Activated CD8-positive, alpha-beta memory T cell treated with anti-CD3 and anti-CD28 coated beads for 4 hours (primary cell): ENCODE measurements around the gene UBE2M.
"Not testable (repeated sequence)": the region's sequence is repeated elsewhere in the genome, so short reads cannot be mapped to it uniquely, and the experiment has no call there.

Experiments
- DNase-seq, 2 donors: peaks; one replicate each; pipeline ENCODE4 v3.0.0-alpha.2; 2020; ENCODE audit warnings: low read depth in 2 of 2

The UBE2M gene

DNA sequence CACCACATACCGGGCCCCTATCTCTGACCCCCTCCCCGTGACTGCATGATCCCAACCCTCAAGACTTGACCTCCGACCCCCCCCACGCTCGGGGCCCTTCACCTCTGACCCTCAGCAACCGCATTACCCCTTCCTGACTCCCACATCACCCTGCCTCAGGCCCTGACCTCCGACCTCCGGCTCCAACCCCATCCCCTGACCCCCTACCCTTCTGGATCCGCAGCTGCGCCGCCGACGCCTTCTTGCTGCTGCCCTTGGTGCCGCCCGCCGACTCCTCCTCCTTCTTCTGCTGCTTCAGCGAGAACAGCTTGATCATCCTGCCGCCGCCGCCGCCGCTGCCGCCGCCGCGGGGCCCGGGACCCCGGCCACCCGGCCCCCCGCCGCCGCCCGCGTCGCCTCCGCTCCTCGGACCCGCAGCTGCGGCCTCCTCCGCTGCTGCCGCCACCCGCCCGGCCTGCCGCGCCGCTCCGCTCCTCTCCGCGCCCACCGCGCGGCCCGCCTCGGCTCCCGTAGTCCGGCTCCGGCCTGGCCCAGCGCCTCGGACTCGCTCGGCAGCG, at the start of gene UBE2M:
Gene UBE2M (minus strand): TSS at position 546 of the 557 bp plus-strand sequence. CDS start 230 bp downstream, at position 316.
- no peak for DNase-seq

DNA sequence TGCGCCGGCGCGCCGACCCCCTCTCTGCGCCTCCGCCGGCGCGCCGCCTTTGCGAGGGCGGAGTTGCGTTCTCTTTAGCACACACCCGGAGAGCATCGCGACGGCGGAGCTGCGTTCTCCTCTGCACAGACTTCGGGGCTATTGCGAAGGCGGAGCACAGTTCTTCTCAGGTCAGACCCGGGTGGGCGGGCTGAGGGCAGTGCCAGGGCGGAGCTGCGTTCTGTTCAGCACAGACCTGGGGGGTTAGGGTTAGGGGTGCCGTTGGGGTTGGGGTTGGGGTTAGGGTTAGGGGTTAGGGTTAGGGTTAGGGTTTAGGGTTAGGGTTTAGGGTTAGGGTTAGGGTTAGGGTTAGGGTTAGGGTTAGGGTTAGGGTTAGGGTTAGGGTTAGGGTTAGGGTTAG, 48.8 kb upstream of the UBE2M start:
- DNase-seq: not testable (repeated sequence)

DNA sequence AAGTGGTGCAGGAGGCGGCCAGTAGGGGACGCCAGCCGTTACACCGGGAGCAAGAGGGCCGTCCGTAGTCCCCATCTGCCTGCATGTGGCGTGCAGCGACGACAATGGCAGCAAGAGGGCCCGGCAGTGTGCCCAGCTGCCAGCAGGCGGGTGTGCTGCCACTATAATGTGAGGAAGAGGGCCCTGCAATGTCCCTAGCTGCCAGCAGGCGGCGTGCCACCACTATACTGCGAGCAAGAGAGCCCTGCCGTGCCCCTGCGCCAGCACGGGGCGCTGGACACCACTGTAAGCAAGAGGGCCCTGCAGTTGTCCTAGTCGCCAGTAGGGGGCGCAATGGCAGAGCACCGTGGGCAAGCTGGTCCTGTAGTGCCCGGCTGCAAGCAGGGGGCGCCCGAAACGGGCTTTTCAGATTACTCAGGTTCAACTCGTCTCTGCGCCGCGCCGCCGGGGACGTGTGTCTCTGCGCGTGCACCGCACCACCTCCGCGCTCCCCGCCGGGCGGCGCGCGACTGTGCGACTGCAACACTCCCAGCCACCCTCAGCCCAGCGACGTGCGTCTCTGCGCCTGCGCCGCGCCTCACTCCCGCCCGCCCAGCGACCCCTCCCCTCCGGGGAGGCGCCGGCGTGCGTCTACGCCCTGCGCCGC, 48.0 kb upstream of the UBE2M start:
- not testable (repeated sequence) for DNase-seq

DNA sequence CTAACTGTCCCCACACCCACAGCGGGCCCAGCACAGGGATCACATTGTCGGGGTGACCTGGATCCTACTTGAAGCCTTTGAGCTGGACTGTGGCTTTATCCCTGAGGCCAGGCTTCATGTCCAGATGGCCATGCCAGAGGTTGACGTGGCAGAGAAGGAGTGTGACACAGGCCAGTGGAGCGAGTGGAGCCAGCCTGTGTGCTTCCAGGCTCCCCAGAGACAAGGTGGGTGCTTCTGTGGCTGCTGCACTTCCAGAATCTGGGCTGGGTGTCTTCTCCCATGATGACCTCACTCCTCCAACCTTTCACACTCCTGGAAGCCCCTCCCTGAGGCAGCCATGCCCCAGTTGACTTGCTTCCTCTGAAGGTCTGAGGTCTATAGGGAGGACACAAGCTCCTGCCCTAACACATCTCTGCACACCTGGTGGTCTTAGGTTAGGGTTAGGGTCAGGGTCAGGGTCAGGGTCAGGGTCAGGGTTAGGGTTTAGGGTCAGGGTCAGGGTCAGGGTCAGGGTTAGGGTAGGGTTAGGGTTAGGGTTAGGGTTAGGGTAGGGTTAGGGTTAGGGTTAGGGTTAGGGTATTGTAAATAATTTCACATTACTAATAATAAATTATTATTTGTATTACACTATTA, 27.8 kb upstream of the UBE2M start:
- no peak for DNase-seq

DNA sequence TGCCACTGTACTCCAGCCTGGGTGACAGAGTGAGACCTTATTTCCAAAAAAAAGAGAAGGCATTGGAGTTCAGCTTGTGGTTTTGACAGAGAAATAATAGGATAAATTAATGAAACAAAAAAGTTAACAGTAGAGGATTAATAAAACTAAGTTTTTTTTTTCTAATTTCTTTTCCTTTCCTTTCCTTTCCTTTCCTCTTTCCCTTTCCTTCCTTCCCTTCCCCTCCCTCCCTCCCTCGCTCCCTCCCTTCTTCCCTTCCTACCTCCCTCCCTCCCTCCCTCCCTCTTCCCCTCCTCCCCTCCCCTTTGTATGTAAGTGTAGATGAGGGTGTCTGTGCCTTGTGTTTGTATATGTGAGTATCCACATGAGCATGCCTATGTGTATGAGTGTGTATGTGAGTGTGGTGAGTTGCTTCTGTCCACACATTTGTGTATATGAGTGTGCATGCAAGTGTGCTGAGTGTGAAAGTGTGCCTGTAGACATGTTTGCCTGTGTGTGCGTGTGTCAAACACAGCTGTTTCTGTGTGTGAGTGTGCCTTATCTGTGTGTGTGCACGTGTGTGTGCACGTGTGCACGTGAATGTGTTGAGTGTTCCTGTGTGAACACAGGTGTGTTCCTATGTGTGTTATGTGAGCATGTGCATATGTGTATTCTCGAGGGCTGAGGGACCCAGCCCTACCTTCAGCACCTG, 27.2 kb upstream of the UBE2M start:
- DNase-seq: no peak

DNA sequence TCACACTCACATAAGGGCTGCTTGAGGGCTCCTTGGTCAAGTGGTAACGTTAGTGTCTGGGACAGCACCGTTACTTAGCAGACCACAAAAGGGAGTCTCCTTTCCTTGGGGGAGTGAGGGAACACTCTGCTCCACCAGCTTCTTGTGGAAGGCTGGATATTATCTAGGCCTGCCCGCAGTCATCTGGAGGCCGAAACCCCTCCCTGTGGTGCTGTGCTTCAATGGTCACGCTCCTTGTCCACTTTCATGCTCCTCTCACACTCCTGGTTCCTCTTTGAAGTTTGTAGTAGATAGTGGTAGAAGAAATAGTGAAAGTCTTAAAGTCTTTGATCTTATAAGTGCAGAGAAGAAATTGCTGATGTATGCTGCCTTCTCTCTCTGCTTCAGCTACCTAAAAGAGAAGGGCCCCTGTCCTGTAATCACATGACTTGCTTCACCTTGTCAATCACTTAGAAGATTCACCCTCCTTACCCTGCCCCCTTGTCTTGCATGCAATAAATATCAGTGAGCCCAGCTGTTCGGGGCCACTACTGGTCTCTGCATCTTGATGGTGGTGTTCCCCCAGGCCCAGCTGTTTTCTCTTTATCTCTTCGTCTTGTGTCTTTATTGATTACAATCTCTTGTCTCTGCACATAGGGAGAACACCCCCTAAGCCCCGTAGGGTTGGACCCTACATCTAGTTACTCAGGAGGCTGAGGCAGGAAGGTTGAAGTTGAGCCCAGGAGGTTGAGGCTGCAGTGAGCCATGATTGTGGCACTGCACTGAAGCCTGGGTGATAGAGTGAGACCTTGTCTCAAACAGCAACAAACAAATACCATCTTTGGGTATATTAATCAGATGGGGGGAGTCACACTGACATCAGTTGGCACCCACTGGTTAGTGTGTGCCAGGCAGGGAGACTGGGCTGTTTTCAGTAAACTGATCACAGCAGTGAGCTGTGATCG, 26.4 kb upstream of the UBE2M start:
- DNase-seq: no peak

DNA sequence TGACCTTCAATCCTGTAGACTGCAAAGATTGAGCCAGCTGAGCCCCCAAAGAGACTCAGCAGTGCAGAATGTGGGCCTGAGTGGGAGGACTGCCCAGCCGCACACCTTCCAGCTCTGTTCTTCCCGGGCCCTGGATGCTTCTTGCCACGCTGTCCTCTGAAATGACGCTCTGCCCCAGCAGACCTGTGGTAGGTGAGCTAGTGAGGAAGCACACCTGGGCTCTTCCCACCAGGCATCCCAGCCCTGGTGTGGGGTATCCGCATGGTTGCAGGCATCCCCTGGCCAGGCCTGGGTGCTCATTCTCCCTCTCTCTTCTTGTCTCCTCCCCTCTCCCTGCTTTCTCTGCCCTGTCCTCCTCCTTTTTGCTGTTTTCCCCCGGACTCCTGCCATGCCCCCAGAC, 24.6 kb upstream of the UBE2M start:
- no peak for DNase-seq

DNA sequence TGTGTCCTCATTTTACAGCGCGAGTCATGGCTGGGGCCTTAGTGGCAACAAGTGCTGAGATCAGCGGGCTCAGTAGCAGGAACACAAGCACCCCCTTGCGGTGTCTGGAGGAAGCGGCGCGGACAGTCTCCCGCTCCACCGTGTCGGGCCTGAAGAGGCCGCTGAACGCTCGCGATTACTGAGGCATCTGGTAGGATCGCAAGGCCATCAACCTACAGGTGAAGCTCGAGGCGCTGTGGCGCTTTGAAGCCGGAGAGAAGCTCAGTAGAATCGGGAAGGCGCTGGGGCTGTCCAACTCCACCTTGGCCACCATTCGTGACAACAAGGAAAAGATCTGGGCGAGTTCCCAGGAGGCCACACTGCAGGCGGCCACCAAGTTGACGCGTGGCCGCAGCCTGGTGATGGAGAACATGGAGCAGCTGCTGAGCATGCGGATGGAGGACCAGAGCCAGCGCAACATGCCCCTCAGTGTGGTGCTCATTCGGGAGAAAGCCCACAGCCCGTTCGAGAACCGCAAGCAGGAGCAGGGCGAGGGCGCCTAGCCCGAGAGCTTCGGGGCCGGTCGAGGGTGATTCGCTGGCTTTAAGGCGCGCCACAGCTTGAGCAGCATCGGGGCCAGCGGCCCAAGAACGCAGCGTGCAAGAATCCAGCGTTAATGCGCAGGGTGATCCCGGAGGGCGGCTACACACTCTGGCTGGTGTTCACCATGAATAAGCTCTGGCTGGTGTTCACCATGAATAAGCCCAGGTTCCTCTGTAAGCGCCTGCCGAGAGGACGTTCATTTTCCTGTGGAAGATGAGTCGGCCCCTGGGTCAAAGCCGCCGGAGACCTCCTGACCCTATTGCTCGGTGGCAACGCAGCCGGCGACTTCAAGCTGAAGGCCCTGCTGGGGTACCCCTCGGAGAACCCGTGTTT, 23.1 kb upstream of the UBE2M start:
- peak; percentile 76 to 79 for DNase-seq

DNA sequence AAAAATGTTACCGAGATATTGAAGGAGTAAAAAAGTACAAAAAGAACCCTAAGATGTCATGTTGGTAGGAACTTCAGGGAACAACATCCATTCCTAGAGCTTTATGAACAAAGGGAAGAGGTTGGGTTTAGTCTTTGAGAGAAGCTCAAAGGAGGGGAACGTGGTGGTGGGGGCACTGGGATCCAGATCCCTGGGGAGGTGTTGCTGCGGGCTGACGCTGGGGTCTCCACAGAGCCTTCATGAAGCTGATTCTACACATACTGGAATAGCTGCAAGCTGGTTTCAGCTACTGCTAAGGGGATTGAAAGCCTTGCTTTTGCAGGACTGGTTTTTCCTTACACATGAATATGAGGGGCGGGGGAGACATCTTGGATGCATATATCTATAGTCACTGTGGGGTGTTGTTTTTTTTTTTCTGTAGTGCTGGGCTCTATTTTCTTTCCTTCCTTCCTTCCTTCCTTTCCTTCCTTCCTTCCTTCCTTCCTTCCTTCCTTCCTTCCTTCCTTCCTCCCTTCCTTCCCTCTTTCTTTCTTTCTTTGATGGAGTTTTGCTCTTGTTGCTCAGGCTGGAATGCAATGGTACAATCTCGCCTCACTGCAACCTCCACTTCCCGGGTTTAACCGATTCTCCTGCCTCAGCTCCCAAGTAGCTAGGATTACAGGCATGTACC, 21.2 kb upstream of the UBE2M start:
- DNase-seq: no peak

DNA sequence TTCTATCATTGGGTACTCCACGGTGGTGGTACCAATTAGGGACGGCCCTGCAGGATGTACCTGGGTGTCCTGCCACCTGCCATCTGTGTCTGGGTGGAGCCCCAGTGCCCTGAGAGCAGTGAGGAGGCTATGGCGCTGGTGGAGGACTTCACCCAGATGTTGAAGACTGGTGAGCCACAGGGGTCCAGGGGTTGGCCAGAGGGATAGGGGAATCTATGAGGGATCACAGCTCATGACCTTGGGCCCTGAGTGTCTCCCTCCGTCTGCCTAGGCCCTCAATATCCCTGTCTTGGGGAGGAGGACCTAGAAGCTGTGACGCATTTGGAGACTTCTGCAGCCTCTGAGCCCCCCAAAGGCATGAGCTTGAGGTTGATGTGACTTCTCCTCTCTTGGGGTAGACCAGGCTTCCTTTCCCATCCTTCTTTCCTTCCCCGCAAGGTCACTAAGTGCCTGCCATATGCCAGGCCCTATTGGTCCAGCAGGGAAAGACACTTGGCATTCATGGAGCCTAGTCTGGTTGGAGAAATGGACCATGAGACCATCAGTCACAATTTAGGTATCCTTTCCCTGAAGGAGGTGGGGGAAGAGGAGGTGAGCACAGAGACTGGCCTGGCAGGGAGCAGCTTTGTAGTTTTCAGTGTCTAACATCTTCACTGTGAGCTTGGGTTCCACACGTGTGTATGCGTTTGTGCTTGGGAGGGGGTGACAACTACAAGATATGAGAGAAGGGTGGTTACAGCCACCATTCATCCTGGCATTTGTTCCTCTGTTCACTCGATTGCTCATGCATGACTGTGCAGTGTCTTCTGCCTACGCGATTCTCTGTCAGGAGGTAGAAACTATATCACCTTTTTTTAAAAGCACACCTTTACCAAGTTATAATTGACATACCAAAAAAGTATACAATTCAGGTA, 19.9 kb upstream of the UBE2M start:
- DNase-seq: no peak

DNA sequence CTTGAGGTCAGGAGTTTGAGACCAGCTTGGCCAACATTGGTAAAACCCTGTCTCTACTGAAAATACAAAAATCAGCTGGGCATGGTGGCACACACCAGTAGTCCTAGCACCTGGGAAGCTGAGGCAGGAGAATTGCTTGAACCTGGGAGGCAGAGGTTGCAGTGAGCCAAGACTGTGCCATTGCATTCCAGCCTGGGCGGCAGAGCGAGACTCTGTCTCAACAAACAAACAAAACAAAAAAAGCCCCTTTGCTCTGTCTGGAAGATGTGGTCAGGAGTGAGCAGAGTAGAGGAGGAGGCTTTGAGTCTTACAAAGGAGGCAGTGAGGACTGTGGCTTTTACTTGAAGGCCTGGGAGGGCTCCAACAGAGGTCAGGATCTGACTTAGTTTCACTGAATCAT, 19.2 kb upstream of the UBE2M start:
- DNase-seq: not testable (repeated sequence)

DNA sequence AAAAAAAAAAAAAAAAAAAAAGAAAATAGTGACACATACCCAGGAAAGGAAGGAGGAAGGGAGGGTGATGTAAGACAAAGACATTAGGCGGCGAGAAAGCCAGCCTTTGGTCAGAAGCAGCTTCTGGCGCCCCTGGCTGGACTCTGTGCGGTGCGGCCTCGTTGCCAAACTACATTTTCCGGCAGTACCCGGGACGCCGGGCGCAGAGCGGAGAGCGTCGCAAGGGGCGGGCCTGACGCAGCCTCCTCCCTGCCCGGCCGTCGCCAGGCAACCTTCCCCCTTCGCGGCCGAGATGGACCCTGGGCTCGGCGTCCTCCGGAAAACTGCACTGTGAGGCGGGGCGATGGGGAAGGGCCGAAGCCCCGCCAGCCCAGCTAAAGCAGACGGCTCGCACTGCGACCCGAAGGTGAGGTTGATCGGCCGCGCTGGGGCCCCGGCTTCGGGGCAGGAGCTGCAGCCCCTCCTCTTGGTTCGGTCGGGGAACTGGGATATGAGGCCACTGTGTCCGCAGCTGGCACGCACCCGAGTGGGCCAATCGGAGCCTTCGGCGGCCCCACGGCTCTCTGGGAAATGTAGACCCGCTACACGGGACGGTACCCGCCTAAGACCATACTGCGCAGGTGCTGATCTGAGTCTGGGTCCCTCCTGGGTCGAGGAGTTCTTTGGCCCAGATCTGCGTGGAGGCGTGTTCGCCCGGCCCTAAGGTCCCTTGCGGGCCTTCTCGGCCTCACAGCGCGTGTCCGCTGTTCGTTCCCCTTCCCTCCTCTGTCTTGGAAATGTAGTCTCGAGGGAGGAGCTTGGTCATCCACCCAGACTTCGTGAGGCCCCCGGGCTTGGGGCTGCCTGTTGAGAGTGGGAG, 17.0 kb upstream of the UBE2M start:
- DNase-seq: peak; percentile 54 to 60

DNA sequence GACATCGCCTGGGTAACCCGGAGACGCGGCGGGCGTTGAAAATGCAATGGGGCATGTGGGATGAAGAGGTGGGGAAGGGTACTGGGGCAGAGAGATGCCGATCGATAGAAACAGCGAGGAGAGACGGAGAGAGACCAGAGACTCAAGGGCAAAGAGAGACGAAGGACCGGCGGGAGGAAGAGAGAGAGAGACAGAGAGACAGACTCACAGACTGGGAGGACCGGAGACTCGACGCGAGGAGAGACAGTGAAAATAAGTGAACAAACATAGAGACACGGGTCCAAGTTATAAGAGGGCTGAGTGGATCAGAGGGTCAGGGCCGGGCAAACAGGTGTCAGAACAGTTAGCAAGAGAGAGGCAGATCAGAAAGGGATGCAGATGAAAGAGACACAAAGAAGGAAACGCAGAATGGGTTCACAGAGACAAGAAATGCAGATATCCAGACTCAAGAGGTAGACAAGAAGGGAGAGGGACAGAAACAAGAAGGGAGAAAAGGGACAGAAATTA, 15.3 kb upstream of the UBE2M start:
- DNase-seq: no peak

DNA sequence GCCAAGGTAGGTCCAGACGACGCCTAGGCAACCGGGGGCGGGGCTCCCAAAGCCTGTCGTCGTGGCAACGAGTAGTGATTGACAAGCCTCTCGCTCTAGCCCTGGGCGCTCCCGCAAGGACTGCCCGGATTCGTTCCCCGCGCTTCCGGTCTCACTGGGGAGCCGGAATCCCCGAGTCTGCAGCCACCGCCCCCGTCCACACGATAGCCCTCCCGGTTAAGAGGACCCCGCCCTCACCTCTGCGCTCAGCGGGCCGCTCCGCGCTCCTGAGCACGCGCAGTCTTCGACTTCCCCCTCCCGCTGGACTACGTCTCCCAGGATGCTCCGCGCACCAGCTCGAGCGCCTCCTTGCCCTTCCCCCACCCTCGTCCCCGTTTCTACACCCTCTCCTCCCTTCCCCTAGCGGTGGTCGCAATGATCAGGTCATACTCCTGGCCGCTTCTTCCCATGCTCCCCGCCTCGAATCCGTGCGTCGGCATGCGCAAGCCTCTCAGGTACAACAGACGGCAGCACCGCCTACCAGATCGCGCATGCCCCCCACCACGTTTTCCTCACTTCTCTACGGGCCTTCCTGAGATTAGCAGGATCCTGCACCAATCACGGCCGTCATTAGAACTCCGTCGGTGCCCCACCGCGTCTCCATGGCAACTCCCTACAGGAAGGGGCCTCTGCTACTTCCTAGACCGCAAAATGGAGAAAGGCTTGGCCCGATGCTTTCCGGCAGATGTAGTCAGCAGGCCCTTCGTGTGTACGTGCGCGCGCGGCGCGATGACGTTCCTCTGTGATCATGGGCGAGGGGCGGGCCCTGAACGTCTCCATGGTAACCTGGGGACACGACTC, 14.6 kb upstream of the UBE2M start, which contains the start of gene MZF1:
Gene MZF1 (minus strand): TSS at position 518 of the 840 bp plus-strand sequence. CDS start 1,946 bp downstream, outside the sequence.
- DNase-seq: peak; percentile 99 to 100

DNA sequence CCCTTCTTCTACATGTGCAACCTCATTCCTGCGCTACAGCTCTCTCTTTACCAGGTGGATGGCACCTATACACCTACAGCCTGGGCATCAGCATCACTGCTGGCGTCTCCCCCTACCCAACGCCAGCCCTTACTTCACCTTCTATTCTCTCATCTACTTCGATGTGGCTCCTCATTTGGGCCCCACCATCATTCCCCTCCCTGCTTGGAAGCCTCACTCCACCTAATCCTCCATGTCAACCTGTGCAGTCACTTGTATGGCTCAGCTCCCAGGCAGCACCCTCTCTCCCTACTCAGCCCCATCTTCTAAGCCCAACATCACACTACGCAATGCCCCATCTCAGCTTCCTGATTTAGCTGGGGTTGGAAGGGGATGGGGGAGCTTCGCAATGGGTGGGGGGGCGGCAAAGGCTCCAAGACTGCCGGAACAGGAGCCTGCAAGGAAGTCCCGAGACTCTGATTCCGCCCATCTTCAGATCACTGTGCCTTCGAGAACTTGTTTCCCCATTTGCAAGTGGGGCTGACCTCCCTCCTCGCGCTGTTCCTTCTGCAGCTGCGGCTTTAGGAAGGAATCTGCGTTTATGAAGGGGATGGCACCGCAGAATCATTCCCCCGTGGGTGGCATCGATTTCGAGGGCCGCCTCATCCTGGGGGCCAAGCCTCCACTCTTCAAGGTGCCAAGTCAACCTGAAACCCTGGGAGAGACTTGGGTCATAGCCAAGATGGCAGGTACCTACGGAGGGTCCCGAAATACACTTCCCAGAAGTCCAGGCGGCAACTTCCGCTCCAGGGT, 13.8 kb upstream of the UBE2M start:
- no peak for DNase-seq

DNA sequence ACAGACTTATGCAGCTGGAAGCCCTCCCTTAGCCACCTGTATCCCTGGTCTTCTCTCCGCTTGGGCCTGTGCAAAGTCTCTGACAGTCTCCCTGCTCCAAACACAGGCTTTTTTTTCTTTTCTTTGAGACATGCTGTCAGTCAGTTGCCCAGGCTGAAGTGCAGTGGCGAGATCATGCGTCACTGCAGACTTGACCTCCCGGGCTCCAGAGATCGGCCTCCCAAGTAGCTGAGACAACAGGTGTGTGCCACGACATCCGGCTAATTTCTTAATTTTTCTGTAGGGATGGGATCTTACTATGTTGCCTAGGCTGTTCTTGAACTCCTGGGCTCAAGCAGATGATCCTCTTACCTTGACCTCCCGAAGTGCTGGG, 13.2 kb upstream of the UBE2M start:
- no peak for DNase-seq
